ENCODE measurements around the gene IFT88. TPM values are rescaled to one million over a fixed set of nuclear protein-coding genes. Genes with fewer than 3 reads are reported as not detected.

The IFT88 gene
- total and polyA plus RNA-seq, 2 of the 8 experiments (the other 6 are each of a cell fraction or from before 2014, with no cell fraction given), result 1.7 to 5.8 TPM

- TF ChIP-seq MAFK (IDR thresholded peaks at IDR 0.05; ENCODE audit: low read depth, low read length) (no peak), SP1 (IDR thresholded peaks at IDR 0.05; ENCODE audit: low read depth, low read length) (no peak), SAP30 (IDR thresholded peaks at IDR 0.05; ENCODE audit: insufficient read depth, insufficient replicate concordance, low read length) (no peak), E2F6 (IDR thresholded peaks at IDR 0.05) (no peak), PHF8 (conservative IDR thresholded peaks at IDR 0.05; ENCODE audit: low read depth, low read length) (no peak), KDM1A (IDR thresholded peaks at IDR 0.05; ENCODE audit: borderline replicate concordance, low read length) (no peak), FOSL1 (IDR thresholded peaks at IDR 0.05; ENCODE audit: insufficient read depth, low read depth, low read length) (no peak)
Measured at GRCh38 chr13:20608438-20609020, 41.6 kb downstream of the IFT88 start (continued).

Measured in H1 (cell line).